HG02840 (cell line): ENCODE measurements around the gene CDC14B.
"Not testable (repeated sequence)": the region's sequence is repeated elsewhere in the genome, so short reads cannot be mapped to it uniquely, and the experiment has no call there.

ENCODE experiments used
- ATAC-seq: cut with Tn5 transposase; IDR thresholded peaks from one replicate; pipeline ENCODE4 v1.9.1; 2021; ENCODE audit warnings: mild to moderate bottlenecking, moderate library complexity, moderate number of reproducible peaks; ENCODE audit not compliant: unreplicated experiment, low FRiP score

Gene CDC14B

DNA sequence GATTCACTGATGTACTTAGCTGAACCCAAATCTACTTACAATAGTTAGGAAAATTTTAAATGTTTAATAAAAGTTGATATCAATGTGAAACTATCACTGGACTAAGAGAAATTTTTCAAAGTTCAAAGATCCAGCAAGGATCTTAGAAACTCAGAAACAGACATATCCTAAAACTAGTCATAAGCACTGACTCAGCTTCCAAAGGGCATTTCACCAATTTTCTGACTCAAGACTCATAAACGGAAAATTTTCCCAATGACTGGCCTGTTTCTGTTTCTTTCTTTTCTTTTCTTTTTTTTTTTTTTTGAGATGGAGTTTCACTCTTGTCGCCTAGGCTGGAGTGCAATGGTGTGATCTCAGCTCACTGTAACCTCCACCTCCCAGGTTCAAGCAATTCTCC, 66.6 kb downstream of the CDC14B start:
- ATAC-seq = no peak

DNA sequence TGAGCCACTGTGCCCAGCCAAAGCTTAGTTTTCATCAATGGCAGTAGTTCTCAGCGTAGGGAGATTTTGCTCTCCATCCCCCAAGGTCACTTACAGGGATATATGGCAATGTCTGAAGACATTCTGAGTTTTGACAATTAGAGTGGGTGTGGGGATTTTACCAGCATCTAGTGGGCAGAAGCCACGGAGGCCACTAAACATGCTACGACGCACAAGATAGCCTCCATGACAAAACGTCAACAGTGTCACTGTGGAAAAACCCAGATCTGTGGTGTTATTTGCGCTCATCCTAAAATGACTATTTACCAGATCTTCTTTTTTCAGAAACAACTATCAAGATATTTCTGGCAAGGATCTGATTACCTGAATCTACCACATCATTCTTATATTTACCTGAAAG, 68.2 kb downstream of the CDC14B start:
- ATAC-seq = no peak

DNA sequence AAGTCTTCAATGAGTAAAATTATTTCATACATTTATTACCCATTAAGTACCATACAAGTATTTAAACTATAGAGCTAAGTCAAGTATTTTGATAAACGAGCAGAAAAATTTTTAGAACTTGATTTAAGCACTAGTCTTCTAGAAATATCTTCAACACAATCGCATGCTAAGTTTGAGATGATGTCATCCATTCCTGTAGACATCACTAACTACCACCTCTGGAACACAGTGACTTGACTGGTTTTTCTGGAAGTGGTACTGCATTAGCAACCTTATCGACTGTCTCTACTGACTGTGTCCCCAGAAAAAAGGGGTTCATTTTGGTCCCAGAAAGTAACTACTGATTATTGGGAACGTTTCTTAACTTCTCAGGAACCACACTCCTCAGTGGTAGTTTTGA, 69.0 kb downstream of the CDC14B start:
- ATAC-seq = no peak

DNA sequence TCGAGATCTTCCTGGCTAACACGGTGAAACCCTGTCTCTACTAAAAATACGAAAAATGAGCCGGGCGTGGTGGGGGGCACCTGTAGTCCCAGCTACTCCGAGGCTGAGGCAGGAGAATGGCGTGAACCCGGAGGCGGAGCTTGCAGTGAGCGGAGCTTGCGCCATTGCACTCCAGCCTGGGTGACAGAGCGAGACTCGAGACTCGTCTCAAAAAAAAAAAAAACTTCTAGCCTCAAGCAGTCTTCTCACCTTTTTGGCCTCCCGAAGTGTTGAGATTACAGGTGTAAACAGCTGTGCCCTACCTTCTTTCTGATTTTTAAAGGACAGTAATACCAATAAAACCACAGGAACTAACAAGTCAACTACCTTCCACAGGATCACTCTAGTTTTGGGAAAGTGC, 76.5 kb downstream of the CDC14B start:
- ATAC-seq = not testable (repeated sequence)

DNA sequence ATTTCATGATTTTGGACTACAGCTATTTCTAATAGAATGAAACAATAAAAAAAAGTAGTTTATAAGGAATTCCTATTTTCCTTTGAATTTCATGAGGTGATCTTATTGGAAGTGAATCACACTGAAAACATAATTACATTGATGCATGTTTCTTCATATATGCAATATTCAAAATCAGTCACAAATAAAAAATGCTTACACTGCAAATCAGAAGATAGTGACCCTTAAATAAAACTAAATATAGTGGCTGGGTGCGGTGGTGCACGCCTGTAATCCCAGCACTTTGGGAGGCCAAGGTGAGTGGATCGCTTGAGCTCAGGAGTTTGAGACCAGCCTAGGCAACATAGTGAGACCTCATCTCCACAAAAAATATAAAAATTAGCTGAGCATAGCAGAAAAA, 79.5 kb downstream of the CDC14B start:
- ATAC-seq = no peak

DNA sequence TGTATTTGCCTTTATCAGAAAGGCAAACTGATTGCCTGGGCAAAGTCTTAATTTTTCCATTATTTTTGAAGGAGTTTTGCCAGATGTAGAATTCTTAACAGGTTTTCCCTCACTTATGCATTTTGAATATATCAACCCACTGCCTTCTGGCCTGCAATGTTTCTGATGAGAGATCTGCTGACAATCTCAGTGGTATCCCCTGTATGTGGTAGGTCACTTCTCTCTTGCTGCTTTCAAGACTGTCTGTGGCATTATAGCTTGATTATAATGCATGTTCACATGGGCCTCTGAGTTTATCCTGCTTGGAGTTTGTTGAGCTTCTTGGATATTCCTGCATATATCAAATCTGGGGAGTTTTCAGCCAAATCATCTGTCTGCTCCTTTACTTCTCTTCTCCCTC, 87.5 kb downstream of the CDC14B start:
- no peak for ATAC-seq

DNA sequence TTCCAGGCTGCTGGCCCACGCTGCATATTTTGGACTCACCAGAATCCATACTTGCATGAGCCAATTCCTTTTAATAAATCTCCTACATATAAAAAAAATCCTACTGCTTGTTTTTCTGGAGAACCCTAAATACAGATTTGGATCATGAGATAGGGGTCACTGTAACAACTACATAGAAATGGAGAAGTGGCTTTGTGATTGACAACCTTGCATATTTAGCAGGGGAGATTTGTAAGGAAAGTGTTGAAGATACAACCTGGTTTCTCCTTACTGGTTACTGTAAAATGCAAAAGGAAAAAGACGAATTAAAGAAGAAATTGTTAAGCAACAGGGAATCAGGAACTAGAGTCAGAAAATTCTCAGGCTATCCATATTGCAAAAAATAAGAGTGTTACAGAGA, 94.9 kb downstream of the CDC14B start:
- no peak for ATAC-seq

DNA sequence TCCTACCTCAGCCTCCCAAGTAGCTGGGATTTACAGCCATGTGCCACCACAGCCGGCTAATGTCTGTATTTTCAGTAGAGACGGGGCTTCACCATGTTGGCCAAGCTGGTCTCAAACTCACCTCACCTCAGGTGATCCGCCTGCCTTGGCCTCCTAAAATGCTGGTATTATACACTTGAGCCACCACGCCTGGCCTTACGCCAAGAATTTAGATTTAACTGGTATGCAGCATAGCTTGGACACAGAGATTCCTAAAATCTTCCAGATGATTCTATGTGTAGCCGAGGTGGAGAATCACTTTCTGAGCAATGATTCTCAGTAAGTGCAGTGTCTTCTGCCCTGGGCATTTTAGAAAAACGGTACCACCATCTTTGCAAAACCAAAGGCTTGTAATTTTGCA, 95.6 kb downstream of the CDC14B start:
- ATAC-seq = no peak

DNA sequence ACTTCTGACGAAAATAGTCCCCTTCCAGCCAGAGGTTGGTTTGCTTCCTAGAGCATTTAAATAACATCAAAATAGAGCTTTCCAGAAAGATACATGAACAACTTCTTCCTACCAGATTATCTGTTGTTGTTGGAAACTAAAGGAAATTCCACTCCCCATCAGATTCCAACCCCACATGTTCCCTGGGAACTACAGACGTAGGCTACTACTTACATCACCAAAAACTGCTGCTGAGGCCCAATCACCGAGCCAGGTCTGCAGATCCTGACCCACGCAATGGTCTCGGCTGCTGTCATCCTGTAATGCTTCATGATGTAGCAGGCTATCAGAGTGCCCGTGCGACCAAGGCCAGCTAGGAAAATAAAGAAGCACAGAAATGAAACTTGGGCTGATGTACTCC, 96.3 kb downstream of the CDC14B start:
- ATAC-seq = no peak

DNA sequence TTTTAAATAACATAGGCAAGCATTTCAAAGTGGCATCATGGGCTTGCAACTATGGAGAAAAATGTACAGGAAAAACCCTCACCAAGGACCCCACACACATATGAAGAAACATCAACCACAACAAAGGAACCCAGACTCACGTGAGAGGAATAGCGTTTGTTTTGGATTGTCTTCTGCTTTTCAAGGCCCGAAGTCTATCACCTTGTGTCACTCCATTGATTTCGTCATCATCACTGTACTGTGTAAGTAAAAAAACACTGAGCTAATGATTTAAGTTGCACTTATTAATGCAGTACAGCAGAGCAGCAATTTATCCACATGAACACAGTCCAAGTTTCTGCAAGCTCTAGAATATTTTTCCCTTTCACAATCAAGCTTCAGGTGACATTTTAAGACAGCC, 97.3 kb downstream of the CDC14B start:
- ATAC-seq = no peak

DNA sequence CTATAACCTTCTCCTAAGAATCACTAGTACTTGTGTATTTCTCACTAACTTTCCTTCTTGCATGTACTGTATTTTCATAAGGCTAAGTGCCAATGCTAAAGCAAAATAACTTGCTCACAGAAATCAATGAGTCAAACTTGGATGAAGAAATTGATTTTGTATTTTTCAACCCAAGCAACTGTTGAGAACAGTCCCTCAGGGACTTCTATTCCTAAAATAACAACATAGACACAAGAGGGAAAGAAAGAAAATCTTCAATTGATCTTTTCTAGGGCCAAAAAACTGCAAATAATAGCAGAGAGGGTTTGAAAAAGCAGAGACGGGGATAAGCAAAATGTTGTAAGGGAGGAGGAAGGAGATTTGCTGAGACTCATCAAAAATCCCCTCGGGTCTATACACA, 99.9 kb downstream of the CDC14B start:
- ATAC-seq = no peak

DNA sequence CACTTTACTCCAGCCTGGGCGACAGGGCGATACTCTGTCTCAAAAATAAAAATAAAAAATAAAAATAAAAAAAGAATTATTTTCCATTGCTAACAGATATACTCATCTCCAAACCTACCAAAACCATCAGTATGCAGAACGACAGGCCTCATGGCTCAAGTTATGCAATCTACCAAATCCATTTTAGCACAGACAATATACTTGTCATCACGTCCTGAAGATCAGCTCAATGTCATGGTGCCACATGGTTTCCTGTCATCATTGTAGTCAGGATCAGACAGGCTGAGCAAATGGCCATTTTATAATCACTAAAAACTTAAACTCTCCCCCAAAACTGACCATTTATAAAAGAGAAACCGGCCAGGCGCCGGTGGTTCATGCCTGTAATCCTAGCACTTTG, 100.5 kb downstream of the CDC14B start:
- no peak for ATAC-seq

DNA sequence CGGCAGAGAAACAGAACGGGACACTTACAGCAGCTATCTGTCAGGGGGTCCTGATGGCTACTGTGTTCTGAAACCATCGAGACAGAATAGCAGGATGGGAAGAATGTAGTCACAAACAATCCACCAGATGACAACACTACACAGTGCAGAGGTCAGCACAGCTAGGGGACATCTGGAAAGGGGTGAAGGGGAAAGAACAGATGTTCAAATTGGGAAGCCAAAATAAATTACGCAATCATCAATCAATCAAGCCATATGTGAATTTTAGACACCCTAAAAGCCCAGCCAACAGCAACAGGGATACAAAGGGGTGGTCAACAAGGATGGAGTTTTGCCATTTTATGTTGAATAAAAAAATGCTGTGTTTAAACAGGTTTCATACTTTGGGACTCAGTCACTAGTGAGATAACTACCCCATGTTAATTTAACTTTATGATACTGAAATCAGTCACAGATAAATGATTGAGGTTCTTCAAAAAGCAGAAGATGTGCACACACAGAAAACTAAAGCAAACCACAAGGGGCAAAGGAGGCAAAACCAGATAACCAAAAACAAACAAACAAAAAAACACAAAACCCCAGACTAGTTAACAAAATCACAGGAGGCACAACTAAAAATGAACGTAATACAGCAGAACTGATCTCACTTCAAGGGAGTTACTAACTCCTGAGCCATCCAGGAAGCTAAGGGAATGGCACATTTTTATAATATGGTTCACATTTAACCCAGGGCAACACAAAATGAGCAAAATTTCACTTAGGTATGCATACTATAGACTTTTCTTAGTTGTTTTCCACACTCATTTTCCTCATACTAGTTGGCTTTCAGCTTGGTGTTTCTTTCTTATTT, 103.8 kb downstream of the CDC14B start:
- ATAC-seq = no peak

DNA sequence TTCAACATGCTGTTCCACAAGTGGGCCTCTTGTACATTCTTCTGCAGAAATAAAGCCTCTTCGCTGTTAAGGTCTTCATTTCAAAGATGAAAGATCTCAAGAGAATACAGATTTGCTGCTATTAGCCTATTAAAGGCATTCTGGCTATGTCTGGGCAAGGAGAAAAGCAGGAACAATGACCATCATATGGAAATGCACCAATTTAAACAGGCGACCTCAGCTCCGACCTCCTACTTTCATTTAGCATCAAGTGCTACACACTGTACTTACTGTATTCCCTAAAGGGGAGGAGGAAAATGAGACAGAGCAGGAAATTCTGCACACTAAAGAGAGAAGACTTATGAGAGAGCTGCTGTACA, 104.9 kb downstream of the CDC14B start:
- ATAC-seq = no peak

DNA sequence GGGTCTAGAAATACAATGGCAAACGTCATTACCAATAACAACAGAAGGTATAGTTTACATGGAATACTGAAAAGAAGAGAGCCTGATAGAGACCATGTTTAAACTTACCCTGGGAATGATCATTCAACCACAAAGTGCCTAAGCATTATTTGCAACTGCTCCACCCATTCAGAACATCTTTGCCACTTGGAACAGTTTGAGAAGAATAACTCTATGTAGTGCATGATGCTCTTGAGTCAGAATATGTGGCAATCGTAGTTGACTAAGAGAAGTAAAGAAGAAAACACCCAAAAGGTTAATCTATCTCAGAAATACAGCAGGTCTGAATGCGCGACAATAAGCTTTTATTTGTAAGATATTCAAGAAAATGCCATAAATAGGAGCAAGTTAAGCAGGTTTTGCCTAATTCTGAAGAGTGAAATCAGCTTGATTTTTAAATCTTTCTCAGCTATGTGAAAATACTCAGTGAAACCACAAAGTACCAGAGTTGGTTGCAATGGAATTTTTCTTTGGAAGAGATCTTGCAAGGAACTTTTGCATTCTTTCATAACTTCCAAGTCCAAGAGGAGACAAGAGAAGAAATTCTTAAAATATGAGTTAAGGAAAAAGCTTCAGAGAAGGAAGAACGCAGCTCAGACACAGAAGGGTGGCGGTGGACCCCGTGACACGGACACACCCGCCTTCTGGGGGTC, 105.4 kb downstream of the CDC14B start:
- ATAC-seq = no peak

DNA sequence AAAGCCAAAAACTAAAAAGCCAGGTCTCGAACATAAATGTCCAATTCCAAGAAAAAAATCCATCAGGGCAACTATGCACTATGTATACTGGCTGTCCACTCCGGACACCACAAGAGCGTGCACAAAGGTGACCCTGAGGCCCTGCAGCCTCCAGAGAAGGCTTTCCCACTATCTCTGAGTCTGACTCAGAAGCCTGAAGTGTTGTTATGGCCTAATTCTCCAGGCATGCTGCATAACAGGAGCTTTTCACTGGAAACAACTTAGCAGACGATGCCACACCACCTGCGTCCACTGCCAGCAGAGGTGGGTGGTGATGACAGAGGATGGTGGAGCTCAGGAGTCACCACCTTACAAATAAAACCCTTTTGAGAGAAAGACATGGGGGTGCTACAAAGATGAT, 106.0 kb downstream of the CDC14B start:
- ATAC-seq = no peak

DNA sequence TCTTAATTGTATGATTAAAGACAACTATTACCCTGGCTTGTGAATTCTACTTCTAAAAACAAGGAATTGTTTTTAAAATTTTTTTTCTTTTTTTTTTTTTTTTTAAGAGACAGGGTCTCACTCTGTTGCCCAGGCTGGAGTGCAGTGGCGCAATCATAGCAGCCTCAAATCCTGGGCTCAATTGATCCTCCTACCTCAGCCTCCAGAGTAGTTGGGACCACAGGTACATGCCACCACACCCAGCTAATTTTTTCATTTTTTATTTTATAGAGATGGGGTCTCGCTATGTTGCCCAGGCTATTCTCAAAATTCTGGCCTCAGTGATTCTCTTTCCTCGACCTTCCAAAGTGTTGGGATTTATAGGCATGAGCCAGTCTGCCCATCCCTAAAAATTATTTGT, 107.4 kb downstream of the CDC14B start:
- ATAC-seq = no peak

DNA sequence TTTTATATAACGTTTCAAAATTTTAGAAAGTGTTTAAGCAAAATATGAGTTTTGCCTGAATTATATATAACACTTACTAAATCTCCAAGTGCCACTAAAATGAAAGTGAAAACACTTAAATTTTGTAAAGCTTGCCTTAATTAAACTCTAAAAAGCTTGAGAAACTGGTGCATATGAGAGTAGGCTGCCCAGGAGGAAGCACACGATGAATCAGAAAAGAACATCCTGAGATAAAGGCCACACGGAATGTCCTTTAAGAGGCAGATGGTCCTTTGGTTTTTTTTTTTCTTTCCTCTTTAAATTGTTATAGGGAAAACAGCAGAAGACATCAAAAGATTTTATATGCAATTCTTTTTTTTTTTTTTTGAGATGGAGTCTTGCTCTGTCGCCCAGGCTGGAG, 109.4 kb downstream of the CDC14B start:
- ATAC-seq = no peak

DNA sequence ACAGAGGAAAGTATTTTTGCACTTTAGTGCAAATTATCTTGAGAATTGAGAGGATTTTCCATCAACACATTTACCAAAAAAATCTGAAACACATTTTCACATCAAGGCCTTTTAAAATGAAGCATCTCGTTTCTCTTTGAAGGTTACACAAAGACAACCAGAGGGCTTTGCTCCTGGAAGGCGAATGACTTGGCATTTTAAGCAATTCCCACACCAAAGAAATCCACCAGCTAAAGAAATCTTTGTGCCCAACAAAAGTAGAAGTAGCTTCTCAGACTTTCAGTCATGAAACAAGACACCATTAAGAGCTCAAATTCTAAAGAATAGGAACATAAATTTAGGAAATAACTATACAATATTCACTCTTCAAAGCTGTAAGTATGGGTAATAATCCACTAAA, 109.8 kb downstream of the CDC14B start:
- ATAC-seq = no peak

DNA sequence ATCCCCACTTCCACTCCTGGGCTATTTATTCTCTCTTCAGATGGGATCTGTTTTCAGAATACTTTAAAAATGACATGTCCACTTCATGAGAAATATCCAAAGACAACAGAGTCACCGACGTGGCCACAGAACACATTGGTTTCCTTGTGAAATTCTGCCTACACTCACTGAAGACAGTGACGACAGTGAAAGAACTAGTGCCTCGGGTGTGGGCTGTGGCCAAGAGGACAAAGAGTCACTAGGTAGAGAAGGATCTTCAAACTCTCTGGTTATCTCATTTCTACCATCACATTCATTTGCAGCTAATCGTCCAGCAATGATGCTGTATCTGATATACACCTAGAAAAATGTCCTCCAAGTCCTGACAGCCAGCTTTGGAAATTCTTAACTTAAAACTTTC, 110.6 kb downstream of the CDC14B start:
- ATAC-seq = no peak

DNA sequence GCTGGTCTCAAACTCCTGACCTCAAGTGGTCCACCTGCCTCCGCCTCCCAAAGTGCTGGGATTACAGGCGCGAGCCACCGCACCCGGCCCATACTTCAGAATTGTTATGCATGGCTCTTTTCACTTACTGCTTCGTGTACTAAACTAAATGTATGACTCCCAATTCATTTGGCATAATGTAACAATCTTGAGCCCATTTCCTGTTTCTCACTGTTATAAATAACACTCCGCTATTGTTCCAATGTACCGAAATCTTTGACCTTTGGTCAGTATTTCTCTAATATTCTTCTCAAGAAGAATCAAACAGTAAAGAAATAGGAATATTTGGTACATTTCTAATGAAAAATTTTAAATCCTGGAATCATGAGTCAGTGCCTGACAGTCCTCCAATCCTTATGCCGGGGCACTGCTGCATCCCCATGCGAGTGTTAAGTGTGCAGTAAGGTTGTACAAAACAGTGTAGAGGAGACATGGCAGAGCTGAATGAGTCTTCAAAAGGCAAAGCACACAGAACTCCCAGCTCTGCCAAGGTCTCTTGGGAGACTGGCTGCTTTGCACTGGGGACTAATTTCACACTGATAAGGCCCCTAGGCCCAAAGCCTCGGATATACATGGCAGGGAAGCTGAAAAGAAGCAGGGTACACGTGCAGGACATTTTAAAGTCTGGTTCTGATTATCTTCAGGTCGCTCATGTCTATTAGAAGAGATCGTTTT, 111.3 kb downstream of the CDC14B start:
- ATAC-seq = no peak
